Rectal smooth muscle tissue (tissue), 1 donor: Measurements from ENCODE around the gene MPG.
"Not testable (repeated sequence)": the region's sequence is repeated elsewhere in the genome, so short reads cannot be mapped to it uniquely, and the experiment has no call there.

ENCODE experiments used
- H3K27ac ChIP-seq: one replicate; pipeline ENCODE4 v1.7.0; 2013; ENCODE audit warnings: low read depth, low read length, inconsistent platforms
- H3K27me3 ChIP-seq: one replicate; pipeline ENCODE4 v1.7.0; 2013; ENCODE audit warnings: low read length; ENCODE audit not compliant: control insufficient read depth, insufficient read depth
- H3K36me3 ChIP-seq: one replicate; pipeline ENCODE4 v1.7.0; 2013; ENCODE audit warnings: low read length; ENCODE audit not compliant: control insufficient read depth, insufficient read depth
- H3K4me1 ChIP-seq: one replicate; pipeline ENCODE4 v1.7.0; 2013; ENCODE audit warnings: low read length; ENCODE audit not compliant: control insufficient read depth, insufficient read depth
- H3K4me3 ChIP-seq: one replicate; pipeline ENCODE4 v1.7.0; 2013; ENCODE audit warnings: low read length
- H3K9ac ChIP-seq: one replicate; pipeline ENCODE4 v1.7.0; 2013; ENCODE audit warnings: low read length

MPG gene

GRCh38 chr16:122361-122760 lies 44.3 kb downstream of the MPG start:
- Histone ChIP-seq H3K36me3 (peaks cover 3% of the 10 kb centered on the region), H3K27ac (no peak overlapping the region), H3K27me3 (no peaks in the 10 kb centered on the region), H3K9ac (no peak overlapping the region), H3K4me3 (no peak overlapping the region), H3K4me1 (peaks cover 3% of the 10 kb centered on the region)

- H3K27me3 ChIP-seq, H3K4me3 ChIP-seq, H3K27ac ChIP-seq, H3K4me1 ChIP-seq, H3K36me3 ChIP-seq, H3K9ac ChIP-seq: not testable (repeated sequence)
Measured at GRCh38 chr16:123558-124350, 45.7 kb downstream of the MPG start.

GRCh38 chr16:125011-125410 lies 47.0 kb downstream of the MPG start:
- Histone ChIP-seq H3K9ac (no peak overlapping the region), H3K4me3 (no peak overlapping the region), H3K4me1 (no peaks in the 10 kb centered on the region), H3K27ac (no peak overlapping the region), H3K27me3 (no peaks in the 10 kb centered on the region), H3K36me3 (peaks cover 3% of the 10 kb centered on the region)

GRCh38 chr16:129075-129474 lies 51.0 kb downstream of the MPG start:
- no peaks in the 10 kb centered on the region for H3K36me3 ChIP-seq
- no peak overlapping the region for H3K27ac ChIP-seq
- H3K27me3 ChIP-seq: no peaks in the 10 kb centered on the region
- no peaks in the 10 kb centered on the region for H3K4me1 ChIP-seq
- no peak overlapping the region for H3K4me3 ChIP-seq
- H3K9ac ChIP-seq: no peak overlapping the region

GRCh38 chr16:130533-131173 lies 52.6 kb downstream of the MPG start:
- Histone ChIP-seq H3K27ac (no peak overlapping the region), H3K9ac (no peak overlapping the region), H3K4me1 (no peaks in the 10 kb centered on the region), H3K27me3 (no peaks in the 10 kb centered on the region), H3K36me3 (no peaks in the 10 kb centered on the region), H3K4me3 (no peak overlapping the region)

GRCh38 chr16:132120-132519 lies 54.1 kb downstream of the MPG start:
- H3K36me3 ChIP-seq: no peaks in the 10 kb centered on the region
- no peaks in the 10 kb centered on the region for H3K27me3 ChIP-seq
- no peak overlapping the region for H3K4me3 ChIP-seq
- no peaks in the 10 kb centered on the region for H3K4me1 ChIP-seq
- H3K27ac ChIP-seq: no peak overlapping the region
- H3K9ac ChIP-seq: no peak overlapping the region

- Histone ChIP-seq H3K27ac (no peak overlapping the region), H3K9ac (no peak overlapping the region), H3K27me3 (no peaks in the 10 kb centered on the region), H3K36me3 (no peaks in the 10 kb centered on the region), H3K4me1 (no peaks in the 10 kb centered on the region), H3K4me3 (no peak overlapping the region)
Measured at GRCh38 chr16:133716-134115, 55.7 kb downstream of the MPG start.
